GM19023 (cell line): ENCODE data around the gene HCFC1R1.

Experiments
- ATAC-seq: cut with Tn5 transposase; IDR thresholded peaks from one replicate; pipeline ENCODE4 v1.9.1; 2021; ENCODE audit warnings: mild to moderate bottlenecking, moderate library complexity; ENCODE audit not compliant: unreplicated experiment

Gene HCFC1R1

DNA sequence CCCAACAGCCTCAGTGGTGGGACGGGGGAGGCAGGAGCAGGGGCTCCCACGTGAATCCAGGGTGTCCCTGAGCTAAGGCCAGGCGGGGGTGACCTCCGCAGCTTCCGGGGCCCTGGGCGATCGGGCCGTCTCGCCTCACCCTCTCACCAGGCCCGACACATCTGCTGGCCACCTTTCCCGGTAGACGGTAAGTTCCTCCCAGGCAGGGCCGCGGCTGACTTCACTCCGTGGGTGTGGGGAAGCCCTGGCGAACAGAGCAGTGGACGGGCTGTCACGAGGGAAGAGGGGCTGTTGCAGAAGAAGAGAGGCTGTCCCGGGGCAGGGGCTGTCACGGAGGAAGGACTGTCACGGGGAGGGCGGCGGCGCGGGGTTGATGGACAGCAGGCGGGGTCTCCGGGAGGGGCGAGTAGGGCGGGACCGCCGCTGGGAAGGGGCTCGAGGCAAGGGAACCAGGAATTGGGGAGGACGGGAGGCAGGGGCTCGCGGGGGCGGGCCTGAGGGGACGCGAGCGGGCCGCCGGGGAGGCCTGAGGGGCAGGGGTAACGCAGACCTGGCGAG, 44.0 kb downstream of the HCFC1R1 start:
- no peak for ATAC-seq

DNA sequence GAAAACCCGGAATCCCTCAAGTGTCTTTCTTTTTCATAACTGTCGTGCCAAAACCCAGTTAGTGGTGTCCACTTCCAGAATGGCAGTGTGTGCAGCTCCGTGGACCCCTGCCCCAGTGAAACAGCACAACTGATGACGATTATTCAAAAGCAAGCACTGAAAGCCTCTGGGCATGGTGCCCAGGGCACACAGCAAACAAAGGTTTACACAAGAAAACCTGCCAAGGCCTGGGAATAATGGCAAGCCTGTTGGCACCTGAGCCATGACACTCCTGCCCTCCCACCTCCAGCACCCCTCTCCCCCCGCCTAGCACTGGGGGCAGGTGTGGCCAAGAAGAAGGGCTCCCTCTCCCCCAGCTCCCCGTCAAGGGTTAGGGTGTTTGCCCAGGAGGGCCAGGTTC, 46.3 kb downstream of the HCFC1R1 start:
- ATAC-seq, result no peak

DNA sequence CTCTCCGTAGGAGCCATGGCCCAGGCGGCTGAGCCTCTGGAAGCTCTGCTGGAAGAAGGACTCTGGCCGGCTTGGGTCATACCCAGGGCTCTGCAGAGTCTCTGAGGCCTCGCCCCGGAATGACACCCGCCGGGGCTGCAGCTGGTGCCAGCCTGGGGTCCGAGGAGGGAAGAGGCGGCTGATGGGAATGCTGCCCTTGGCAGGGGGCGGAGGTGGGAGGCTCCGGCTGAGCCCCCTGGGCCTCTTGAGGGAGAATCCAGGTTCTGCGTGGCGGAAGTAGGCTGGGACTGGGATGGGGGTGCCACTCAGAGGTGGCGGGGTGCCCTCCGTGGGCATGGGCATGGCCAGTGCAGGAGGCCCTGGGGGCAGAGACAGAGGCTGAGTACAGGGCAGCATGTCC, 47.1 kb downstream of the HCFC1R1 start:
- ATAC-seq, result no peak

DNA sequence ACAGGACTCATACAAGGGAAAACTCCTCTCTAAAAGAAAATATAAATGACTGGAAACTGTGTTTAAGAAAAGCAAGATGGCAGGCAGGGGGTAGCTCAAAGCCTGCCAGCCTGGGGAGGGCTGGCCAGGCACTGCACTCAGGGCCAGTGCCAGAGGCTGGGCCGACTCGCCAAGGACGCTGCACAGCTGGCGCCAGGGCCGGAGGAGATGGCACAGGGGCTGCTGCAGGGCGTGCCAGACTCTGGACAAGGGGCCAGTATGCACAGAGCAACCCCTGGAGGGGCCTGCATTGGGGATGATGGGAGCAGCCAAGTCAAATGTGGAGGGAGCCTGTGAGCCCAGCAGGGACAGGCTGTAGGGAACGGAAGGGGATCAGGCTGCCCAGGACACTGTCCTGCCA, 47.5 kb downstream of the HCFC1R1 start:
- ATAC-seq, result no peak

DNA sequence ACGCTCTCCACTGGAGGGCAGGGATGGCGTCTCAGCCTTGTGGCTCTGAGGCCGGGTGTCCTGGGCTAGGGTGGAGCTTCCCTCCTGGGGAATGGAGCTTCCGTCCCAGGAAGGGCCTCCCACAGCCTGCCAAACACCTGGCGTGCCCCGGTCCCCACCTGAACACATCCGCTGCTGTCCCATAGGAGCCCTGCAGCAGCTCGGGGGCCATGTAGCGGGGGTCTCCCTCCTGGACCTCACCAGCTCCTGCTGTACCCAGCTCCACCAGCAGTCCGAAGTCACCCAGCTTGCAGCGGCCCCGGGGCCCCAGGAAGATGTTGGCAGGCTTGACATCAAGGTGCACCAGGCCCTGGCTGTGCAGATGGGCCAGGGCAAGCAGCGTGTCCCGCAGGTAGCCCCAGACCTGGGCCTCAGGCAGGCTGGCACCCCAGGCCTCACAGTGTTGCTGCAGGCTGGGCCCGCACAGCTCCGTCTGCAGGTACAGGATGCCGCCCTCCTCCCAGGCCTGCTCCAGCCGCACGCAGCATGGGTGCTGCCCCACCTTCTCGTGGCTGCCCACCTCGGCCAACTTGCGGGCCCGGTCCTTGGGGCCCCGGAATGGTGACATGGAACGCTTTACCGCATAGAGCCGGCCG, 48.5 kb downstream of the HCFC1R1 start:
- no peak for ATAC-seq

DNA sequence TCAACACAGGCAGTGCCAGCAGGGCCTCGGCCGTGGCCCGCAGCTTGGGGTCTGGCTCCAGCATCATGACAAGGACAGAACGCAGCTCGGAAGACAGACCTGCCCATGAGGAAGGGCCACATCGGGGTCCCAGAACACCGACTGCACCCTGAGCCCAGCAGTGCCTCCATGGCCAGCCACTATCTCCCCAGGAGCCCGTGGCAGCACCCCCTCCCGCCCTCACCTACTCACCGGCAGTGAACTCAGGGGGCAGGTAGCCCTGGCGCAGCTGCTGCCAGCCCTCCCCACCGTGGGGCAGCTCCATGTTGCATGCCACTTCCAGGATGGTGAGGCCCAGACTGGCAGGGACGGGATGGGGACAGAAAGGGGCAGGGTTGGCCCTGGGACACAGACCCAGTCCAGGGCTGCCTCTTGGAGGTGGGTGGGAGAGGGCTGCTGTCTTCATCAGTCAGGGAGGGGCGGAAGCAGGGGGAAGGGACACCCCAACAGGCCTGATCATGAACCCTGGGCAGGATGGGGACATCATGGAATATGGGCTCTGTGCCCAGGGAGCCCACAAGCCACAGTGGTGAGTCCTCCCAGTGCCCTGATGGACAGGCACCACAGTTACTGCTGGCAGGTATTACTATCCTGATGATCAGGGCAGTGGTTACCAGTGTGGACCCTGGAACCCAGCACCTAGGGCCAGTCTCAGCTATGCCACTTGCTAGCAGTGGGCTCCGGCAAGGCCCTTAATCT, 49.3 kb downstream of the HCFC1R1 start:
- ATAC-seq, result no peak

DNA sequence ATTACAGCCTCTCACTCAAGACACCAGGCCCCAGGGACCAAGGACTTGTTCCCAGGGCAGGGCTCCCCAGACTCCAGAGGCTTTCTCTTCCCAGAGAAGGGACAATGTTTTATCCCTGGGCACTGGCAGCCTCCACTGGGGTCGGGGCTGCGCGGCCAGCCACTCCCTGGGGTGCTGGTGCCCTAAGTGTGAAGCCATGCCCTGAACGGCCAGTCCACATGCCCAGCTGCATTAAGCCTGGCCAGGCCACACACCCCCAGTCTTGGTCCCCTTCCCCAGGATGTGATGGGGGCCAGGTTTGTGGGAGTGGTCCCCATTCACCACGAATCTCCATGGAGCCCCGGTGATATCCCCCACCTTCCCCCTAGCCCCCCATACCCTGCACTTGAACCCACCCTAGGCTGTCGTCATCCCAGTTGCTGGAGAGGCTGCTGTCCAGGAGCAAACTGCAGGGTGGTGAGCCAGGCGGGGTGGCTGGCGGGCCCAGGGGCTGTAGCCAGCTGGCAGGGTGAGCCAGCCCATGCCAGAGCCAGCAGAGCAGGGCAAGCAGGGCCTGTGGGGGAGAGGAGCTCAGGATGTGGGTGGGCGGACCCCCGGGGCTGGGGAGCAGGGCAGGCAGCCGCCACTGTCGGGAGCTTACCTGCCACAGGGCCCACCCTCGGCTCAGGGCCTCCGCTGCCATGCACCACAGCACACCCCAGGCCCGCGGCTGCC, 50.0 kb downstream of the HCFC1R1 start:
- no peak for ATAC-seq

DNA sequence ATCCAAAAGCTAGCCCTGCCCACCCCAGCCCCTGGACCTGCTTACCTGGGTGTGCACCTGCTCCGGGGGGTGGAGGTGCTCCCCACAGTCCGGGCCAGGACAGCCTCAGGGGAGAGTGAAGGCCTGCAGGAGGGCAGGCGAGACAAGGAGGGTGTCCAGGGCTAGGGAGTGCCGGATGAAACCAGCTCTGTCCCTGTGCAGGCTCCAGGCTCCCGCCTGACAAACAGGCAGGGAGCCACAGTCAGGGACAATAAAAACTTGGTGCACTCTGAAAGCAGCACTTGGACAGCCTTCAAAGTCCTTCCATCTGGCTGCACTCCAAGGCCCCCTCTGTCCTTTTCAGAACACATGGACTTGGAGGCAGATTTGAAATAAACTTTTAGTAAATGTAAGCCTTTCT, 50.6 kb downstream of the HCFC1R1 start:
- ATAC-seq, result no peak
